GM12878 (cell line): ENCODE data around the gene HIVEP3.

Experiments
- BACH1 ChIP-seq: fragments of 450-650 bp; IDR thresholded peaks from 2 replicates; pipeline ENCODE4 v1.6.1; 2017; ENCODE audit warnings: mild to moderate bottlenecking, borderline replicate concordance
- EZH2 ChIP-seq: IDR thresholded peaks from 2 replicates; pipeline ENCODE4 v1.6.1; 2012; ENCODE audit warnings: low read depth, mild to moderate bottlenecking, control low read depth, inconsistent platforms, low read length, borderline replicate concordance; ENCODE audit not compliant: control insufficient read depth
- POLR2AphosphoS5 ChIP-seq: IDR thresholded peaks from 2 replicates; pipeline ENCODE4 v1.6.1; 2011; ENCODE audit warnings: mild to moderate bottlenecking, low read length, inconsistent platforms
- SPI1 ChIP-seq: IDR thresholded peaks from 2 replicates; pipeline ENCODE4 v1.6.1; 2011; ENCODE audit warnings: low read depth, mild to moderate bottlenecking, low read length, moderate library complexity, borderline replicate concordance; ENCODE audit not compliant: insufficient read depth
- TF ChIP-seq, protein P1 (sequence below), 3 experiments: IDR thresholded peaks in 2 of 3; conservative IDR thresholded peaks in 1 of 3; 2 replicates each; pipeline ENCODE4 v1.5.1; 2011; ENCODE audit warnings: low read depth in 3 of 3, low read length in 3 of 3, mild to moderate bottlenecking in 3 of 3, control low read depth in 2 of 3, moderate library complexity in 2 of 3, inconsistent platforms in 1 of 3, mixed read lengths in 1 of 3; ENCODE audit not compliant: control insufficient read depth in 2 of 3, insufficient read depth in 1 of 3; ENCODE audit errors: extremely low read depth in 1 of 3
- TF ChIP-seq, protein P2 (sequence below): fragments of 450-650 bp; formaldehyde crosslinking; IDR thresholded peaks from 2 replicates; pipeline ENCODE4 v1.4.0; 2020; ENCODE audit warnings: mild to moderate bottlenecking, moderate library complexity

GRCh38 chr1:41623736-41624135 lies 295.0 kb downstream of the HIVEP3 start:
- TF ChIP-seq BACH1 = no peak
- TF ChIP-seq POLR2AphosphoS5 = no peak
- TF ChIP-seq, protein P1, sequence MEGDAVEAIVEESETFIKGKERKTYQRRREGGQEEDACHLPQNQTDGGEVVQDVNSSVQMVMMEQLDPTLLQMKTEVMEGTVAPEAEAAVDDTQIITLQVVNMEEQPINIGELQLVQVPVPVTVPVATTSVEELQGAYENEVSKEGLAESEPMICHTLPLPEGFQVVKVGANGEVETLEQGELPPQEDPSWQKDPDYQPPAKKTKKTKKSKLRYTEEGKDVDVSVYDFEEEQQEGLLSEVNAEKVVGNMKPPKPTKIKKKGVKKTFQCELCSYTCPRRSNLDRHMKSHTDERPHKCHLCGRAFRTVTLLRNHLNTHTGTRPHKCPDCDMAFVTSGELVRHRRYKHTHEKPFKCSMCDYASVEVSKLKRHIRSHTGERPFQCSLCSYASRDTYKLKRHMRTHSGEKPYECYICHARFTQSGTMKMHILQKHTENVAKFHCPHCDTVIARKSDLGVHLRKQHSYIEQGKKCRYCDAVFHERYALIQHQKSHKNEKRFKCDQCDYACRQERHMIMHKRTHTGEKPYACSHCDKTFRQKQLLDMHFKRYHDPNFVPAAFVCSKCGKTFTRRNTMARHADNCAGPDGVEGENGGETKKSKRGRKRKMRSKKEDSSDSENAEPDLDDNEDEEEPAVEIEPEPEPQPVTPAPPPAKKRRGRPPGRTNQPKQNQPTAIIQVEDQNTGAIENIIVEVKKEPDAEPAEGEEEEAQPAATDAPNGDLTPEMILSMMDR (IDR thresholded peaks at IDR 0.05 in 2 of 3, conservative IDR thresholded peaks at IDR 0.05 in 1 of 3; ENCODE audit: control insufficient read depth in 2 of 3, extremely low read depth in 1 of 3, insufficient read depth in 1 of 3, low read depth in 3 of 3, low read length in 3 of 3) = no peak
- TF ChIP-seq, protein P2, sequence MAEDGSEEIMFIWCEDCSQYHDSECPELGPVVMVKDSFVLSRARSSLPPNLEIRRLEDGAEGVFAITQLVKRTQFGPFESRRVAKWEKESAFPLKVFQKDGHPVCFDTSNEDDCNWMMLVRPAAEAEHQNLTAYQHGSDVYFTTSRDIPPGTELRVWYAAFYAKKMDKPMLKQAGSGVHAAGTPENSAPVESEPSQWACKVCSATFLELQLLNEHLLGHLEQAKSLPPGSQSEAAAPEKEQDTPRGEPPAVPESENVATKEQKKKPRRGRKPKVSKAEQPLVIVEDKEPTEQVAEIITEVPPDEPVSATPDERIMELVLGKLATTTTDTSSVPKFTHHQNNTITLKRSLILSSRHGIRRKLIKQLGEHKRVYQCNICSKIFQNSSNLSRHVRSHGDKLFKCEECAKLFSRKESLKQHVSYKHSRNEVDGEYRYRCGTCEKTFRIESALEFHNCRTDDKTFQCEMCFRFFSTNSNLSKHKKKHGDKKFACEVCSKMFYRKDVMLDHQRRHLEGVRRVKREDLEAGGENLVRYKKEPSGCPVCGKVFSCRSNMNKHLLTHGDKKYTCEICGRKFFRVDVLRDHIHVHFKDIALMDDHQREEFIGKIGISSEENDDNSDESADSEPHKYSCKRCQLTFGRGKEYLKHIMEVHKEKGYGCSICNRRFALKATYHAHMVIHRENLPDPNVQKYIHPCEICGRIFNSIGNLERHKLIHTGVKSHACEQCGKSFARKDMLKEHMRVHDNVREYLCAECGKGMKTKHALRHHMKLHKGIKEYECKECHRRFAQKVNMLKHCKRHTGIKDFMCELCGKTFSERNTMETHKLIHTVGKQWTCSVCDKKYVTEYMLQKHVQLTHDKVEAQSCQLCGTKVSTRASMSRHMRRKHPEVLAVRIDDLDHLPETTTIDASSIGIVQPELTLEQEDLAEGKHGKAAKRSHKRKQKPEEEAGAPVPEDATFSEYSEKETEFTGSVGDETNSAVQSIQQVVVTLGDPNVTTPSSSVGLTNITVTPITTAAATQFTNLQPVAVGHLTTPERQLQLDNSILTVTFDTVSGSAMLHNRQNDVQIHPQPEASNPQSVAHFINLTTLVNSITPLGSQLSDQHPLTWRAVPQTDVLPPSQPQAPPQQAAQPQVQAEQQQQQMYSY (CRISPR knock-in tag) = no peak
- TF ChIP-seq SPI1 = no peak
- no peak for TF ChIP-seq EZH2
